Liver (tissue), 9 donors: ENCODE data around the gene CAPZA3. TPM values are rescaled to one million over a fixed set of nuclear protein-coding genes. Genes with fewer than 3 reads are reported as not detected.
"Not testable (repeated sequence)": the region's sequence is repeated elsewhere in the genome, so short reads cannot be mapped to it uniquely, and the experiment has no call there.

Experiments
- DNase-seq: peaks from one replicate; pipeline ENCODE4 v3.0.0-alpha.2; 2017; ENCODE audit warnings: low spot score
- H3K27ac ChIP-seq, 2 donors: one replicate each; pipeline ENCODE4 v1.7.0; 2013; ENCODE audit warnings: inconsistent platforms in 2 of 2, low read length in 2 of 2, control low read depth in 1 of 2, low read depth in 1 of 2, mild to moderate bottlenecking in 1 of 2
- H3K27me3 ChIP-seq, 4 donors: one replicate each; pipeline versions ENCODE4 v1.6.1 to v1.7.0; 2013; ENCODE audit warnings: low read length in 3 of 4, inconsistent platforms in 1 of 4, mild to moderate bottlenecking in 1 of 4, moderate library complexity in 1 of 4; ENCODE audit not compliant: control insufficient read depth in 4 of 4, insufficient read depth in 4 of 4
- H3K36me3 ChIP-seq, 4 donors: one replicate each; pipeline versions ENCODE4 v1.6.1 to v1.7.0; 2013; ENCODE audit warnings: low read length in 3 of 4, mild to moderate bottlenecking in 3 of 4, low read depth in 1 of 4, moderate library complexity in 1 of 4; ENCODE audit not compliant: control insufficient read depth in 4 of 4, insufficient read depth in 3 of 4
- H3K4me1 ChIP-seq, 4 donors: one replicate each; pipeline versions ENCODE4 v1.6.1 to v1.7.0; 2013; ENCODE audit warnings: low read length in 3 of 4, mild to moderate bottlenecking in 3 of 4, moderate library complexity in 1 of 4; ENCODE audit not compliant: control insufficient read depth in 4 of 4, insufficient read depth in 4 of 4
- H3K4me3 ChIP-seq, 3 donors: one replicate each; pipeline versions ENCODE4 v1.6.1 to v1.7.0; 2013; ENCODE audit warnings: low read length in 3 of 3, control low read depth in 1 of 3, low read depth in 1 of 3, mild to moderate bottlenecking in 1 of 3
- H3K9ac ChIP-seq, 2 donors: one replicate each; pipeline ENCODE4 v1.7.0; 2013; ENCODE audit warnings: low read length in 2 of 2, mild to moderate bottlenecking in 2 of 2, moderate library complexity in 2 of 2, control low read depth in 1 of 2, low read depth in 1 of 2
- H3K9me3 ChIP-seq, 4 donors: one replicate each; pipeline versions ENCODE4 v1.6.1 to v1.7.0; 2013; ENCODE audit warnings: low read length in 3 of 4; ENCODE audit not compliant: control insufficient read depth in 4 of 4
- ATF3 ChIP-seq: IDR thresholded peaks from 2 replicates; pipeline ENCODE4 v1.6.1; 2016; ENCODE audit warnings: antibody characterized with exemption
- CTCF ChIP-seq: fragments of 150-350 bp; IDR thresholded peaks from 2 replicates; pipeline ENCODE4 v1.5.1; 2017; ENCODE audit warnings: improper control_type of control experiment, low read depth, low read length; ENCODE audit not compliant: missing input control
- EGR1 ChIP-seq, 2 donors: IDR thresholded peaks; 2 replicates each; pipeline ENCODE4 v1.6.1; 2016 to 2018; ENCODE audit warnings: antibody characterized with exemption in 2 of 2, low read depth in 2 of 2
- FOXA1 ChIP-seq: IDR thresholded peaks from 2 replicates; pipeline ENCODE4 v1.6.1; 2016; ENCODE audit warnings: antibody characterized with exemption
- FOXA2 ChIP-seq: IDR thresholded peaks from 2 replicates; pipeline ENCODE4 v1.6.1; 2016; ENCODE audit warnings: antibody characterized with exemption
- GABPA ChIP-seq, 2 donors: IDR thresholded peaks in 1 of 2; conservative IDR thresholded peaks in 1 of 2; 2 replicates each; pipeline ENCODE4 v1.6.1; 2016; ENCODE audit warnings: antibody characterized with exemption in 2 of 2, mild to moderate bottlenecking in 1 of 2, moderate library complexity in 1 of 2
- HNF4A ChIP-seq, 2 donors: conservative IDR thresholded peaks; 2 replicates each; pipeline ENCODE4 v1.6.1; 2016; ENCODE audit warnings: antibody characterized with exemption in 2 of 2, mild to moderate bottlenecking in 2 of 2
- HNF4G ChIP-seq: IDR thresholded peaks from 2 replicates; pipeline ENCODE4 v1.6.1; 2016; ENCODE audit warnings: antibody characterized with exemption
- JUND ChIP-seq, 2 donors: IDR thresholded peaks; 2 replicates each; pipeline ENCODE4 v1.6.1; 2016; ENCODE audit warnings: antibody characterized with exemption in 2 of 2
- MAX ChIP-seq: IDR thresholded peaks from 2 replicates; pipeline ENCODE4 v1.6.1; 2016; ENCODE audit warnings: antibody characterized with exemption
- NR2F2 ChIP-seq: IDR thresholded peaks from 2 replicates; pipeline ENCODE4 v1.6.1; 2016; ENCODE audit warnings: antibody characterized with exemption
- RAD21 ChIP-seq, 2 donors: IDR thresholded peaks; 2 replicates each; pipeline ENCODE4 v1.6.1; 2016; ENCODE audit warnings: antibody characterized with exemption in 2 of 2, mild to moderate bottlenecking in 2 of 2
- REST ChIP-seq: IDR thresholded peaks from 2 replicates; pipeline ENCODE4 v1.6.1; 2016; ENCODE audit warnings: antibody characterized with exemption, mild to moderate bottlenecking
- RXRA ChIP-seq, 2 donors: IDR thresholded peaks; 2 replicates each; pipeline ENCODE4 v1.6.1; 2017 to 2018; ENCODE audit warnings: antibody characterized with exemption in 2 of 2, mild to moderate bottlenecking in 1 of 2
- SP1 ChIP-seq: IDR thresholded peaks from 2 replicates; pipeline ENCODE4 v1.6.1; 2018; ENCODE audit warnings: antibody characterized with exemption, mild to moderate bottlenecking
- TAF1 ChIP-seq: conservative IDR thresholded peaks from 2 replicates; pipeline ENCODE4 v1.6.1; 2016; ENCODE audit warnings: antibody characterized with exemption, mild to moderate bottlenecking
- YY1 ChIP-seq: IDR thresholded peaks from 2 replicates; pipeline ENCODE4 v1.6.1; 2016; ENCODE audit warnings: antibody characterized with exemption, mild to moderate bottlenecking
- ZBTB33 ChIP-seq: IDR thresholded peaks from 2 replicates; pipeline ENCODE4 v1.6.1; 2016; ENCODE audit warnings: antibody characterized with exemption
- WGBS: extraction: QIAGEN DNeasy Blood & Tissue Kit; methylation state at CpG from one replicate; pipeline ENCODE4 v1.1.7; 2013; 5-methylcytosine and 5-hydroxymethylcytosine counted together
- polyA plus RNA-seq, 2 donors: library from polyadenylated mRNA; stranded (reverse) in 1 of 2; unstranded in 1 of 2; fragments of 200-250 nt in 1 of 2; fragments of >200 nt in 1 of 2; fragmentation: Nextera tagmentation in 1 of 2; extraction: Ambion mirVana in 1 of 2; gene quantifications; one replicate each; pipeline versions ENCODE4 v1.2.1 to v1.2.3, GENCODE V29; 2013 to 2015
- total RNA-seq, 2 donors: library from RNA; depleted of rRNA; stranded (reverse); fragments of >200 nt; gene quantifications; one replicate each; pipeline ENCODE4 v1.2.3, GENCODE V29; 2014
- donor health status: healthy.
- donor health status: healthy.
- donor health status: healthy.
- donor health status: healthy.
- donor health status: healthy.

The CAPZA3 gene
- total RNA-seq, result under 1 TPM; 0.33 to 0.75 TPM
- not detected for polyA plus RNA-seq

GRCh38 chr12:18737819-18738218, at the start of gene CAPZA3, which contains the start of gene PLCZ1:
CAPZA3 (plus strand) TSS chr12:18738119; CDS start chr12:18738269, 150 bp downstream.
PLCZ1 (minus strand) TSS chr12:18738012; CDS start chr12:18737371, 641 bp downstream.
- 89% methylated on average over 2 of the region's 2 CpGs for WGBS

GRCh38 chr12:18689771-18690170, 48.1 kb upstream of the CAPZA3 start:
- Histone ChIP-seq H3K9me3 (no peaks in the 10 kb centered on the region), H3K27ac (no peak overlapping the region), H3K4me1 (peaks cover 0 to 2% (median 0%) of the 10 kb centered on the region in 4 donors), H3K27me3 (no peaks in the 10 kb centered on the region), H3K4me3 (no peak overlapping the region), H3K36me3 (no peaks in the 10 kb centered on the region), H3K9ac (no peak overlapping the region)
- no peak for DNase-seq
- 74% methylated on average over 3 of the region's 3 CpGs for WGBS
- TF ChIP-seq GABPA (IDR thresholded peaks at IDR 0.05 in 1 of 2, conservative IDR thresholded peaks at IDR 0.05 in 1 of 2), result no peak
- no peak for TF ChIP-seq FOXA1
- TF ChIP-seq ZBTB33, result no peak
- no peak for TF ChIP-seq HNF4A (conservative IDR thresholded peaks at IDR 0.05)
- TF ChIP-seq HNF4G, result no peak

More at GRCh38 chr12:18737819-18738218, at the start of gene CAPZA3, which contains the start of gene PLCZ1:
- H3K4me1 ChIP-seq, result no peaks in the 10 kb centered on the region
- no peaks in the 10 kb centered on the region for H3K36me3 ChIP-seq
- no peak within 1 kb of the TSS for H3K9ac ChIP-seq
- peaks cover 0 to 10% (median 3%) of the 10 kb centered on the region in 4 donors for H3K9me3 ChIP-seq
- no peak within 1 kb of the TSS for H3K4me3 ChIP-seq
- TF ChIP-seq SP1, result no peak
- no peak for TF ChIP-seq FOXA1
- no peak for DNase-seq
- H3K27ac ChIP-seq, result no peak within 1 kb of the TSS
- H3K27me3 ChIP-seq, result no peaks in the 10 kb centered on the region

GRCh38 chr12:18690653-18691052, 47.3 kb upstream of the CAPZA3 start:
- H3K9ac ChIP-seq, result no peak overlapping the region
- H3K36me3 ChIP-seq, result no peaks in the 10 kb centered on the region
- no peak overlapping the region for H3K4me3 ChIP-seq
- no peaks in the 10 kb centered on the region for H3K27me3 ChIP-seq
- no peak for TF ChIP-seq YY1
- TF ChIP-seq GABPA (IDR thresholded peaks at IDR 0.05 in 1 of 2, conservative IDR thresholded peaks at IDR 0.05 in 1 of 2), result no peak
- TF ChIP-seq RAD21 (IDR thresholded peaks at IDR 0.05), result no peak
- TF ChIP-seq TAF1, result no peak
- no peak for TF ChIP-seq NR2F2
- no peak for TF ChIP-seq HNF4A (conservative IDR thresholded peaks at IDR 0.05)
- TF ChIP-seq JUND (IDR thresholded peaks at IDR 0.05), result no peak
- TF ChIP-seq FOXA2, result no peak
- TF ChIP-seq FOXA1, result no peak
- TF ChIP-seq EGR1 (IDR thresholded peaks at IDR 0.05; ENCODE audit: low read depth in 2 of 2), result no peak
- no peak for TF ChIP-seq HNF4G
- no peak for TF ChIP-seq MAX
- no peak for TF ChIP-seq ATF3
- no peak for TF ChIP-seq CTCF
- TF ChIP-seq RXRA (IDR thresholded peaks at IDR 0.05), result no peak
- TF ChIP-seq REST, result no peak
- H3K4me1 ChIP-seq, result no peaks in the 10 kb centered on the region
- DNase-seq, result no peak
- H3K27ac ChIP-seq, result no peak overlapping the region
- no peaks in the 10 kb centered on the region for H3K9me3 ChIP-seq
- WGBS, result 97% methylated on average over 4 of the region's 4 CpGs

GRCh38 chr12:18693986-18694385, 43.9 kb upstream of the CAPZA3 start:
- H3K27me3 ChIP-seq, H3K4me1 ChIP-seq, H3K27ac ChIP-seq, H3K36me3 ChIP-seq, DNase-seq, H3K9me3 ChIP-seq, H3K9ac ChIP-seq, H3K4me3 ChIP-seq: not testable (repeated sequence)
- 88% methylated on average over 5 of the region's 5 CpGs for WGBS
